Muscle of leg (tissue), 16 donors: ENCODE results near the gene ASPDH. TPM values are rescaled to one million over a fixed set of nuclear protein-coding genes. Genes with fewer than 3 reads are reported as not detected.
A peak's percentile ranks its signal among the peaks of the same experiment; 100 is the strongest.

Experiments used
- DNase-seq: peaks from one replicate; pipeline ENCODE4 v3.0.0; 2013
- H3K27ac ChIP-seq: one replicate; pipeline ENCODE4 v1.5.1; 2013; ENCODE audit warnings: mild to moderate bottlenecking, low read length, control low read depth
- H3K27me3 ChIP-seq: one replicate; pipeline ENCODE4 v1.6.1; 2013; ENCODE audit warnings: low read length; ENCODE audit not compliant: control insufficient read depth, insufficient read depth
- H3K36me3 ChIP-seq: one replicate; pipeline ENCODE4 v1.6.1; 2013; ENCODE audit warnings: low read length; ENCODE audit not compliant: control insufficient read depth, insufficient read depth
- H3K4me1 ChIP-seq: one replicate; pipeline ENCODE4 v1.6.1; 2013; ENCODE audit warnings: low read length; ENCODE audit not compliant: control insufficient read depth, insufficient read depth
- H3K4me3 ChIP-seq: one replicate; pipeline ENCODE4 v1.5.1; 2013; ENCODE audit warnings: low read length, control low read depth
- H3K9me3 ChIP-seq: replicated peaks from 2 replicates; pipeline ENCODE4 v1.6.1; 2013; ENCODE audit warnings: low read depth, low read length; ENCODE audit not compliant: control insufficient read depth
- whole genome bisulfite sequencing: methylation state at CpG from one replicate; pipeline ENCODE4 v1.1.5; 2013; ENCODE audit warnings: missing lambda C conversion rate; ENCODE audit not compliant: insufficient coverage; 5-methylcytosine and 5-hydroxymethylcytosine counted together
- long read RNA-seq, 11 donors: transcript quantifications; one replicate each; lab custom pipeline, GENCODE V29; 2026
- polyA plus RNA-seq, 8 donors: library from polyadenylated mRNA; unstranded; fragments of 120-200 nt; gene quantifications; one replicate each; pipeline versions ENCODE4 v1.2.1 to v1.2.3, GENCODE V29; 2013; ENCODE audit warnings: inconsistent platforms in 1 of 8, low replicate concordance in 1 of 8; ENCODE audit not compliant: insufficient read length in 8 of 8, insufficient read depth in 1 of 8
- total RNA-seq: library from RNA; stranded (reverse); fragments of 120-200 nt; gene quantifications from one replicate; pipeline ENCODE4 v1.2.4, GENCODE V29; 2013

The ASPDH gene
- total RNA-seq (not detected), polyA plus RNA-seq (1 to 10 TPM in 1 of 8 donors, under 1 TPM in 7; 0.27 to 1.2 (median 0.64) TPM)
- long read RNA-seq, donor 1 = 0 reads
- long read RNA-seq, donor 2 = 0 reads
- long read RNA-seq, donor 3 = 0 reads
- long read RNA-seq, donor 4 = 0 reads
- long read RNA-seq, donor 5 = 0 reads
- long read RNA-seq, donor 6, partial matches to known transcripts = 0 of 1 reads
- long read RNA-seq, donor 6, other reads (novel, unspliced or antisense) = 0 of 1 reads
- long read RNA-seq, donor 7 = 0 reads
- long read RNA-seq, donor 8 = 0 reads
- long read RNA-seq, donor 9 = 0 reads
- long read RNA-seq, donor 10 = 0 reads
- long read RNA-seq, donor 11 = 0 reads

- Histone ChIP-seq H3K27ac (no peak within 1 kb of the TSS), H3K27me3 (peaks cover under 1% of the 10 kb centered on the region), H3K36me3 (peaks cover 4% of the 10 kb centered on the region), H3K4me3 (no peak within 1 kb of the TSS), H3K9me3 (no peaks in the 10 kb centered on the region), H3K4me1 (peaks cover 26% of the 10 kb centered on the region)
- DNase-seq = peak; percentile 60
- 45% methylated on average over 15 of the region's 22 CpGs for WGBS
Measured at GRCh38 chr19:50513746-50514345, at the start of gene ASPDH. ASPDH (minus strand) TSS chr19:50513913; CDS start chr19:50513823, 90 bp downstream.

GRCh38 chr19:50562996-50563395 lies 49.3 kb upstream of the ASPDH start:
- DNase-seq = no peak
- peaks cover 56% of the 10 kb centered on the region for H3K27me3 ChIP-seq
- 75% methylated on average over 6 of the region's 9 CpGs for WGBS

GRCh38 chr19:50562329-50562728 lies 48.6 kb upstream of the ASPDH start:
- H3K36me3 ChIP-seq = no peaks in the 10 kb centered on the region
- 55% methylated on average over 4 of the region's 4 CpGs for WGBS
- H3K27ac ChIP-seq = no peak overlapping the region
- no peak overlapping the region for H3K4me3 ChIP-seq
- no peaks in the 10 kb centered on the region for H3K9me3 ChIP-seq
- peaks cover 52% of the 10 kb centered on the region for H3K27me3 ChIP-seq
- peaks cover 8% of the 10 kb centered on the region for H3K4me1 ChIP-seq
- DNase-seq = no peak

More at GRCh38 chr19:50562996-50563395, 49.3 kb upstream of the ASPDH start:
- peaks cover 8% of the 10 kb centered on the region for H3K4me1 ChIP-seq
- H3K9me3 ChIP-seq = no peaks in the 10 kb centered on the region
- H3K27ac ChIP-seq = no peak overlapping the region
- H3K4me3 ChIP-seq = no peak overlapping the region
- H3K36me3 ChIP-seq = no peaks in the 10 kb centered on the region

GRCh38 chr19:50559636-50560035 lies 45.9 kb upstream of the ASPDH start:
- WGBS = 72% methylated on average over 8 of the region's 10 CpGs
- Histone ChIP-seq H3K4me1 (peaks cover 12% of the 10 kb centered on the region), H3K27ac (no peak overlapping the region), H3K36me3 (no peaks in the 10 kb centered on the region), H3K4me3 (no peak overlapping the region), H3K27me3 (peaks cover 51% of the 10 kb centered on the region), H3K9me3 (no peaks in the 10 kb centered on the region)
- no peak for DNase-seq

- peaks cover 43% of the 10 kb centered on the region for H3K27me3 ChIP-seq
- no peak overlapping the region for H3K4me3 ChIP-seq
- no peaks in the 10 kb centered on the region for H3K36me3 ChIP-seq
- H3K4me1 ChIP-seq = peaks cover 12% of the 10 kb centered on the region
- WGBS = 85% methylated on average over 13 of the region's 13 CpGs
- H3K9me3 ChIP-seq = no peaks in the 10 kb centered on the region
- no peak overlapping the region for H3K27ac ChIP-seq
- DNase-seq = no peak
Measured at GRCh38 chr19:50558449-50558848, 44.7 kb upstream of the ASPDH start.

GRCh38 chr19:50558039-50558438 lies 44.3 kb upstream of the ASPDH start:
- Histone ChIP-seq H3K27me3 (peaks cover 41% of the 10 kb centered on the region), H3K4me1 (peaks cover 12% of the 10 kb centered on the region), H3K4me3 (no peak overlapping the region), H3K36me3 (no peaks in the 10 kb centered on the region), H3K27ac (no peak overlapping the region), H3K9me3 (no peaks in the 10 kb centered on the region)
- no peak for DNase-seq
- no CpG with 5 or more reads among the region's 4 CpGs for WGBS

GRCh38 chr19:50557009-50557613 lies 43.4 kb upstream of the ASPDH start:
- peaks cover 13% of the 10 kb centered on the region for H3K4me1 ChIP-seq
- 13% methylated on average over 17 of the region's 20 CpGs for WGBS
- peak overlapping the region; percentile 36 for H3K4me3 ChIP-seq
- no peaks in the 10 kb centered on the region for H3K36me3 ChIP-seq
- DNase-seq = no peak
- no peak overlapping the region for H3K27ac ChIP-seq
- H3K27me3 ChIP-seq = peaks cover 44% of the 10 kb centered on the region
- H3K9me3 ChIP-seq = no peaks in the 10 kb centered on the region

GRCh38 chr19:50556282-50557008 lies 42.7 kb upstream of the ASPDH start:
- peaks cover 50% of the 10 kb centered on the region for H3K27me3 ChIP-seq
- H3K4me3 ChIP-seq = peak overlapping the region; percentile 36
- H3K4me1 ChIP-seq = peaks cover 19% of the 10 kb centered on the region
- H3K27ac ChIP-seq = no peak overlapping the region
- no peaks in the 10 kb centered on the region for H3K9me3 ChIP-seq
- WGBS = under 1% methylated on average over 27 of the region's 39 CpGs
- H3K36me3 ChIP-seq = no peaks in the 10 kb centered on the region
- peak; percentile 82 for DNase-seq

- peaks cover 23% of the 10 kb centered on the region for H3K4me1 ChIP-seq
- no peak overlapping the region for H3K4me3 ChIP-seq
- H3K36me3 ChIP-seq = no peaks in the 10 kb centered on the region
- H3K27me3 ChIP-seq = peaks cover 58% of the 10 kb centered on the region
- no peak overlapping the region for H3K27ac ChIP-seq
- H3K9me3 ChIP-seq = no peaks in the 10 kb centered on the region
- WGBS = 30% methylated on average over 21 of the region's 28 CpGs
- peak; percentile 52 for DNase-seq
Measured at GRCh38 chr19:50555450-50556281, 42.0 kb upstream of the ASPDH start.
